Ammon's horn (tissue), 1 donor: ENCODE measurements around the gene RGPD5.
"Not testable (repeated sequence)": the region's sequence is repeated elsewhere in the genome, so short reads cannot be mapped to it uniquely, and the experiment has no call there.

ENCODE experiments used
- DNase-seq: peaks from one replicate; pipeline ENCODE4 v3.0.0-alpha.2; 2016; ENCODE audit warnings: low spot score

Gene RGPD5

GRCh38 chr2:109893736-109894135 is 99.6 kb downstream of the RGPD5 start:
- not testable (repeated sequence) for DNase-seq

- DNase-seq, result not testable (repeated sequence)
Observed at GRCh38 chr2:109894141-109894540, 100.0 kb downstream of the RGPD5 start.

DNA sequence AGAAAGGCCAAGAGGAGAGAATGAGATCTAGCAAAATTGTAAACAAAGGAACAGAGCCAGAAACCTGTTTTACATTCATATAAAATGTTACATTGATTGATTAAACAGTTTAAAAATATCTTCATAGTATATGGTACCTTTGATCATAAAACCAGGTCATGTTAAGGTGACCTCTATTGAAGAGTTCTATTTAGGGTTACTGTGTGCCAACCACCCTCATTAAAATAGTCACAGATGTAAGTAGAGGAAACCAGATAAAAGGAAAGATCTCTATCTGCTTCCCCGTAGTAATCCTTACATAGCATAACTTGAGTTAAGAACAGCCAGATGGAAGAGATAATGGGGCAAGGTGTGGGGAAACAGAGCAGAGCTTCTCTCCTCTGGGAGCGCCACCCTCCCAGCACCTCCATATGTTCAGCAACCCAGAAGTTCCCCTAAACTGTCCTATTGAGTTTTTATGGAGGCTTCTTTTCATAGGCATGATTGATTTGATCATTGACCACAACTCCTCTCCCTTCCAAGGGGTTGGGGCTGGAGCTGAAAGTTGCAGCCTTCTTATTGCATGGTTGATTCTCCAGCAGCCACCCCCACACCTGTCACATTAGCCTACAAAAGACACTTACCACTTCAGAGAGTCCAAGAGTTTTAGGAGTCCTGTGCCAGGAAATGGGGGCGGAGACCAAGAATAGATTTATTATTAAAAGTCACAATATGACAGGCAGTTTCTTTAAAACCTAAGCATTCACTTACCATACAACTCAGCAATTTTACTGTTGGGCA is 101.2 kb downstream of the RGPD5 start:
- not testable (repeated sequence) for DNase-seq

DNA sequence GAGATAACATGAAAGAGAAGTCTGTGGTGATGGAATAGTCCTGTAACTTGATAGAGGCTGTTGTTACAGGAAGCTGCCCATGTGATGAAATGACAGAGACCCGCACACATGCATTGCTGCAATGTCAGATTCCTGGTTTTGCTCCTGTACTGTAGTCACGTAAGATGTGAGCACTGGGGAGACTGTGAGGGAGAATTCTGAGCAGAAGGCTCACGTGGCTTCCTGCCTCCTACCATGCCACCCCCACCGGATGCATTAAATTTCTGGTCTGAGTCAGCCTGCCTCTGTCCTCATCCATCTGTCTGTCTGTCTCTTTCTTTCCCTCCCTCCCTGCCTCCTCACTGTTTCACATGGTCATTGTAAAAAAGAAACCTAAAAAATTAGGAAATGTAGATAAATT is 102.1 kb downstream of the RGPD5 start:
- not testable (repeated sequence) for DNase-seq

- not testable (repeated sequence) for DNase-seq
Observed at GRCh38 chr2:109897769-109898461, 103.8 kb downstream of the RGPD5 start.

- DNase-seq, result not testable (repeated sequence)
Observed at GRCh38 chr2:109898462-109899336, 104.6 kb downstream of the RGPD5 start, which contains the start of gene LIMS3. LIMS3 (plus strand) TSS chr2:109898688; CDS start chr2:109898729, 41 bp downstream.

- DNase-seq, result not testable (repeated sequence)
Observed at GRCh38 chr2:109905796-109906195, 111.7 kb downstream of the RGPD5 start.
